ENCODE results near the gene S100A6.

DNA sequence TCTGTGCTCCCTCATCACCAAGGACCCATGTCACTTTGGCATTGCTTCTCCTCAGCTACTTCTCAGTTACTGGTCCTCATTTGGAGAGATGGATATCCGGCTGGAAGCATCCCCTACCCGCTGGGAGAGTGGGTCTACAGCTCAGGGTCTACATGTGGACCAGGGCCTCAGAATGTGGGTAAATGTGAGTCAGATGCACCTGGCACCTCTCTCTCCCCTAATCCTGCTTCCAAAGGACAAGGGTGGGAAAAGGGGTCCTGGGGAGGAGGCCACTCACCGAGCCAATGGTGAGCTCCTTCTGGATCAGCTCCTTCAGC is 908 bp downstream of the S100A6 start:
- TF ChIP-seq, protein P1, sequence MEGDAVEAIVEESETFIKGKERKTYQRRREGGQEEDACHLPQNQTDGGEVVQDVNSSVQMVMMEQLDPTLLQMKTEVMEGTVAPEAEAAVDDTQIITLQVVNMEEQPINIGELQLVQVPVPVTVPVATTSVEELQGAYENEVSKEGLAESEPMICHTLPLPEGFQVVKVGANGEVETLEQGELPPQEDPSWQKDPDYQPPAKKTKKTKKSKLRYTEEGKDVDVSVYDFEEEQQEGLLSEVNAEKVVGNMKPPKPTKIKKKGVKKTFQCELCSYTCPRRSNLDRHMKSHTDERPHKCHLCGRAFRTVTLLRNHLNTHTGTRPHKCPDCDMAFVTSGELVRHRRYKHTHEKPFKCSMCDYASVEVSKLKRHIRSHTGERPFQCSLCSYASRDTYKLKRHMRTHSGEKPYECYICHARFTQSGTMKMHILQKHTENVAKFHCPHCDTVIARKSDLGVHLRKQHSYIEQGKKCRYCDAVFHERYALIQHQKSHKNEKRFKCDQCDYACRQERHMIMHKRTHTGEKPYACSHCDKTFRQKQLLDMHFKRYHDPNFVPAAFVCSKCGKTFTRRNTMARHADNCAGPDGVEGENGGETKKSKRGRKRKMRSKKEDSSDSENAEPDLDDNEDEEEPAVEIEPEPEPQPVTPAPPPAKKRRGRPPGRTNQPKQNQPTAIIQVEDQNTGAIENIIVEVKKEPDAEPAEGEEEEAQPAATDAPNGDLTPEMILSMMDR (conservative IDR thresholded peaks at IDR 0.05; ENCODE audit: low read depth, low read length) = no peak
- TF ChIP-seq EZH2 (IDR thresholded peaks at IDR 0.05; ENCODE audit: low read length, unreplicated experiment) (no peak), EZH2phosphoT487 (IDR thresholded peaks at IDR 0.05; ENCODE audit: borderline replicate concordance, low read length) (no peak)
